ENCODE results near the gene EYA2. TPM values are rescaled to one million over a fixed set of nuclear protein-coding genes. Genes with fewer than 3 reads are reported as not detected.
A peak's percentile ranks its signal among the peaks of the same experiment; 100 is the strongest.

EYA2 gene
- total RNA-seq, 1 experiment from 2014 or later: 0.25 TPM

DNA sequence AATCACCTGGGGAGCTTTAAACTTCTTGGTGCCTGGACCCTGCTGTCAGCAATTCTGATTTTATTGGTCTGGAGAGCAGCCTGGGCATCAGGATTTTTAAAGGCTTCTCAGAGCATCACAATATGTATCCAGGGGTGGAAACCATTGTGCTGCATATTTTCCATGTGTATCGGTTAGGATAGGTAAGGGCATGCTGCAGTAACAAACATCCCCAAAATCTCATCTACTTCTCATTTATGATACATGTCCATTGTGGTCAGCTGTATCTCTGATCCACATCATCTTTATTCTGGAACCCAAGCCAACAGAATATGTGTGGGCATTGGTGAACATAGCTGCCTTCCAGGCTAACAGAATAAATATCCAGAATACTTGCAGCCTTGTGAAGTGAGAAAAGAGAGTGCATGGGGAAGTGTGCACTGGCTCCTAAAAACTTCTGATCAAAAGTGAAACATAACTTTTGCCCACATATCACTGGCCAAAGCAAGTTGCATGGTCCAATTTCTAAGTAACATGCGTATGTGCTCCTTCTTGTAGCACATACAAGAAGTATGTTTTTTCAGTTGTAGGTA, 246.8 kb downstream of the EYA2 start:
- Histone ChIP-seq H3K36me3 (ENCODE audit: control insufficient read depth, insufficient read depth, low read length) (no peaks in the 10 kb centered on the region), H3K4me1 (peaks cover 35% of the 10 kb centered on the region), H3K4me3 (ENCODE audit: low read depth, low read length) (no peak overlapping the region), H3K9me3 (peaks cover 13% of the 10 kb centered on the region), H3K27me3 (replicated peaks; ENCODE audit: control insufficient read depth, insufficient read depth, low read length) (no peaks in the 10 kb centered on the region)
- intact Hi-C loops (cut with micrococcal nuclease; ENCODE audit: unreplicated experiment): no loop called here
- no peaks in the 10 kb centered on the region for H3K27me3 Mint-ChIP-seq (ENCODE audit: insufficient read depth, unreplicated experiment)
- CTCF ChIA-PET: no interaction called here
- no peaks in the 10 kb centered on the region for H3K36me3 Mint-ChIP-seq (ENCODE audit: insufficient read depth, unreplicated experiment)
- TF ChIP-seq, protein P1, sequence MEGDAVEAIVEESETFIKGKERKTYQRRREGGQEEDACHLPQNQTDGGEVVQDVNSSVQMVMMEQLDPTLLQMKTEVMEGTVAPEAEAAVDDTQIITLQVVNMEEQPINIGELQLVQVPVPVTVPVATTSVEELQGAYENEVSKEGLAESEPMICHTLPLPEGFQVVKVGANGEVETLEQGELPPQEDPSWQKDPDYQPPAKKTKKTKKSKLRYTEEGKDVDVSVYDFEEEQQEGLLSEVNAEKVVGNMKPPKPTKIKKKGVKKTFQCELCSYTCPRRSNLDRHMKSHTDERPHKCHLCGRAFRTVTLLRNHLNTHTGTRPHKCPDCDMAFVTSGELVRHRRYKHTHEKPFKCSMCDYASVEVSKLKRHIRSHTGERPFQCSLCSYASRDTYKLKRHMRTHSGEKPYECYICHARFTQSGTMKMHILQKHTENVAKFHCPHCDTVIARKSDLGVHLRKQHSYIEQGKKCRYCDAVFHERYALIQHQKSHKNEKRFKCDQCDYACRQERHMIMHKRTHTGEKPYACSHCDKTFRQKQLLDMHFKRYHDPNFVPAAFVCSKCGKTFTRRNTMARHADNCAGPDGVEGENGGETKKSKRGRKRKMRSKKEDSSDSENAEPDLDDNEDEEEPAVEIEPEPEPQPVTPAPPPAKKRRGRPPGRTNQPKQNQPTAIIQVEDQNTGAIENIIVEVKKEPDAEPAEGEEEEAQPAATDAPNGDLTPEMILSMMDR (IDR thresholded peaks at IDR 0.05; ENCODE audit: insufficient read depth in 1 of 2, low read depth in 1 of 2, low read length in 1 of 2, severe bottlenecking in 1 of 2, unreplicated experiment in 1 of 2): no peak
- no TSS peak for BruUV-seq (replicated peaks)
- H3K9me3 Mint-ChIP-seq (ENCODE audit: unreplicated experiment): peaks cover 12% of the 10 kb centered on the region
- H3K4me3 Mint-ChIP-seq (ENCODE audit: unreplicated experiment): no peak overlapping the region
- no peak for DNase-seq
- H3K27ac Mint-ChIP-seq (ENCODE audit: unreplicated experiment): peak overlapping the region; percentile 47
- peaks cover 58% of the 10 kb centered on the region for H3K4me1 Mint-ChIP-seq (ENCODE audit: low read depth, unreplicated experiment)
- POLR2A ChIA-PET: interaction anchor here (0.7 kb wide), 1 partner anchor 430 kb away, joined by 4 read pairs; no protein-coding TSS in a partner anchor

DNA sequence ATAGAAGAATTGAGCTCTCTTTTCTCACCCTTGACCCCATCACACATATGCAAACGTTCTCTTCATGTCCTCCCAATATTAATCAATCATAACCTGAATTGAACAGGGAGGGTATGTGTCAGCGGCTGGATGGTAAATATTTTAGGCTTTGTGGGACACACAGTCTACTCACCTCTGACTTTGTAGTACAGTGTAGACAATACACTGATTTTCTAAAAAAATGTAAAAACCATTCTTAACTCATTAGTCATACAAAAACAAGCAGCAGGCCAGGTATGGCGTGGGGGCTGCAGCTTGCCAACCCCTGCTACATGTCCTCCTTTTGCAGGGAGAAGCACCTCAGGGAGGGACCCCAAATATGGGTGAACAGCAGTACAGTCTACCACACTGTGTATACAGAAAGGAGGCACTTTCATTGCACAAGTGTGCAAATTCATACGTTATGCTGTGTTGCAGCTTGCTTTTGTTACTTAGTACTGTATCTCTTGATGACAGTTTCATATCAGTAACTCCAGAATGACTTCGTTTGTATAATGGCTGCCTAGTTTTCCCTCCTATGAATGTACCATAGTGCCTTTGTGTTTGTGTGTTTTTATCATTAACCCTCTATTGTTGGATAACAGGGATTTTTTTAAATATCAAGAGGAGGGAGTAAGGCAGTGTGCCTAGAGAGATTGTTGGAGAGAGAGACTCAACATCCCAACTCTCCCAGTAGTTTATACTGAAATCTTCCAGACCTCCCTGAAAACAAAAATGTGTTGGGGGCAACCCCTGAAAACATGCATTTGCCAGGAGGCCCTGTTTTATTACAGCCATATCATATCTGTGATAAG, 247.5 kb downstream of the EYA2 start:
- Histone ChIP-seq H3K4me3 (ENCODE audit: low read depth, low read length) (no peak overlapping the region), H3K36me3 (ENCODE audit: control insufficient read depth, insufficient read depth, low read length) (no peaks in the 10 kb centered on the region), H3K4me1 (peaks cover 39% of the 10 kb centered on the region), H3K9me3 (peaks cover 13% of the 10 kb centered on the region), H3K27me3 (replicated peaks; ENCODE audit: control insufficient read depth, insufficient read depth, low read length) (no peaks in the 10 kb centered on the region)
- POLR2A ChIA-PET: interaction anchor here (0.7 kb wide), 1 partner anchor 431 kb away, joined by 4 read pairs; no protein-coding TSS in a partner anchor
- Mint-ChIP-seq H3K9me3 (ENCODE audit: unreplicated experiment) (peaks cover 12% of the 10 kb centered on the region), H3K4me3 (ENCODE audit: unreplicated experiment) (no peak overlapping the region), H3K27me3 (ENCODE audit: insufficient read depth, unreplicated experiment) (no peaks in the 10 kb centered on the region), H3K27ac (ENCODE audit: unreplicated experiment) (peak overlapping the region; percentile 47), H3K4me1 (ENCODE audit: low read depth, unreplicated experiment) (peaks cover 53% of the 10 kb centered on the region), H3K36me3 (ENCODE audit: insufficient read depth, unreplicated experiment) (no peaks in the 10 kb centered on the region)
- no TSS peak for BruUV-seq (replicated peaks)
- CTCF ChIA-PET: no interaction called here
- intact Hi-C loops (cut with micrococcal nuclease; ENCODE audit: unreplicated experiment): no loop called here
- TF ChIP-seq, protein P1 (IDR thresholded peaks at IDR 0.05; ENCODE audit: insufficient read depth in 1 of 2, low read depth in 1 of 2, low read length in 1 of 2, severe bottlenecking in 1 of 2, unreplicated experiment in 1 of 2): no peak
- no peak for DNase-seq

DNA sequence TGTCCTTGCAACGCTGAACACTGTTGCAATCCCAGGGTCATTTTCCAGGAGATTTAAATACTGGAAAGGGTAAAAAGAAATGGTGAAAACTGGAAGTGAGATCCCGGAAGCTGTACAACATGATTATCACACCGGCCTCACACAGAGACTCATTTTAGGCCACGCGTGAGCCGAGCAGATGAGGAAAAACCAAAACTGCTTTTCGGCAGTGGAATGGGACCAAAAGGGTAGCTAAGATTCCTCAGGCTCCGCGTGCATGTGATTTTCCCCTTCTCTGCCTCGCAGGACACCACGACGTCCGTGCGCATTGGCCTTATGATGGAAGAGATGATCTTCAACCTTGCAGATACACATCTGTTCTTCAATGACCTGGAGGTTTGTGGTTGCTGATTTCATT, 248.1 kb downstream of the EYA2 start:
- no peak for DNase-seq
- intact Hi-C loops (cut with micrococcal nuclease; ENCODE audit: unreplicated experiment): no loop called here
- POLR2A ChIA-PET: no interaction called here
- TF ChIP-seq, protein P1 (IDR thresholded peaks at IDR 0.05; ENCODE audit: insufficient read depth in 1 of 2, low read depth in 1 of 2, low read length in 1 of 2, severe bottlenecking in 1 of 2, unreplicated experiment in 1 of 2): no peak
- Histone ChIP-seq H3K36me3 (ENCODE audit: control insufficient read depth, insufficient read depth, low read length) (no peaks in the 10 kb centered on the region), H3K4me1 (peaks cover 39% of the 10 kb centered on the region), H3K9me3 (peaks cover 13% of the 10 kb centered on the region), H3K4me3 (ENCODE audit: low read depth, low read length) (no peak overlapping the region), H3K27me3 (replicated peaks; ENCODE audit: control insufficient read depth, insufficient read depth, low read length) (no peaks in the 10 kb centered on the region)
- BruUV-seq (replicated peaks): no TSS peak
- H3K9me3 Mint-ChIP-seq (ENCODE audit: unreplicated experiment): peaks cover 12% of the 10 kb centered on the region
- no peaks in the 10 kb centered on the region for H3K27me3 Mint-ChIP-seq (ENCODE audit: insufficient read depth, unreplicated experiment)
- H3K36me3 Mint-ChIP-seq (ENCODE audit: insufficient read depth, unreplicated experiment): no peaks in the 10 kb centered on the region
- peaks cover 55% of the 10 kb centered on the region for H3K4me1 Mint-ChIP-seq (ENCODE audit: low read depth, unreplicated experiment)
- H3K27ac Mint-ChIP-seq (ENCODE audit: unreplicated experiment): peak overlapping the region; percentile 21
- H3K4me3 Mint-ChIP-seq (ENCODE audit: unreplicated experiment): no peak overlapping the region
- CTCF ChIA-PET: no interaction called here

All from Caco-2 (cell line).